ENCODE data around the gene NAGLU.
A peak's percentile ranks its signal among the peaks of the same experiment; 100 is the strongest.
"Not testable (repeated sequence)": the region's sequence is repeated elsewhere in the genome, so short reads cannot be mapped to it uniquely, and the experiment has no call there.

Gene NAGLU

DNA sequence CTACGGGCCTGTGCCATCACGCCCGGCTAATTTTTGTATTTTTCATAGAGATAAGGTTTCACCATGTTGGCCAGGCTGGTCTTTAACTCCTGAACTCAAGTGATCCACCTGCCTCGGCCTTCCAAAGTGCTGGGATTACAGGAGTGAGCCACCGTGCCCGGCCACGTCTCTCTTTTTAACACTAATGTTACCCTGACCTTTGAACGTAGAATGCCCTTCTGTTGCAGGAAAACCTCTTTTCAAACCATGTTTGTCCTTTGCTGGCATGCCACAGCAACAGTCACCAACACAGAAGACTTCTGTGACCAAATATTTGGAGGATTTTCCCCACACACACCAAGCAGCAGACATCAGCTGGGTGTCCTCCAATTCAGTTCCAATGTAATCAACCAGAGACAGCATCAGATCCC is 8.8 kb downstream of the NAGLU start:
- no peak for TF ChIP-seq CTCF (IDR thresholded peaks at IDR 0.05; ENCODE audit: low read length, missing control alignments)
- no peak overlapping the region for H3K4me3 ChIP-seq (replicated peaks; ENCODE audit: low read depth, low read length)
- no peak for DNase-seq (ENCODE audit: low read depth)

GRCh38 chr17:42545755-42546505 is 9.9 kb downstream of the NAGLU start:
- H3K4me3 ChIP-seq (replicated peaks; ENCODE audit: low read depth, low read length); DNase-seq (ENCODE audit: low read depth): not testable (repeated sequence)

DNA sequence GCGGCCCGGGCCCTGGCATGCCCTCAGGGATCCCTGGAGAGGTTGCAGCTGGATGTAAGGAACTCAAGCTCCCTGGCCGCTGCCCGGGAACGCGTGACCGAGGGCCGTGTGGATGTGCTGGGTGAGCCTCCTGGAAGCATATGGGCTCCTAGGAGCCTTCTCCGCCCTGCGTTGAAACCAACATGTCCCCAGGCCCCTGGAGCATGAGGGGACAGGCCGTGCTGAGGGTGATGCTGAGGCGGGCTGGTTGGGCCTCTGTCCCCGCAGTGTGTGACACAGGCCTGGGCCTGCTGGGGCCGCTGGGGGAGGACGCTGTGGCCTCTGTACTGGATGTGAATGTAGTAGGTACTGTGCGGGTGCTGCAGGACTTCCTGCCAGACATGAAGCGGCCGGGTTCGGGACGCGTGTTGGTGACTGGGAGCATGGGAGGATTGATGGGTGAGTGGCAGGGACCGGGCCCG is 11.0 kb downstream of the NAGLU start:
- no peak overlapping the region for H3K4me3 ChIP-seq (replicated peaks; ENCODE audit: low read depth, low read length)
- DNase-seq (ENCODE audit: low read depth): no peak
- TF ChIP-seq CTCF (IDR thresholded peaks at IDR 0.05; ENCODE audit: low read length, missing control alignments): no peak

DNA sequence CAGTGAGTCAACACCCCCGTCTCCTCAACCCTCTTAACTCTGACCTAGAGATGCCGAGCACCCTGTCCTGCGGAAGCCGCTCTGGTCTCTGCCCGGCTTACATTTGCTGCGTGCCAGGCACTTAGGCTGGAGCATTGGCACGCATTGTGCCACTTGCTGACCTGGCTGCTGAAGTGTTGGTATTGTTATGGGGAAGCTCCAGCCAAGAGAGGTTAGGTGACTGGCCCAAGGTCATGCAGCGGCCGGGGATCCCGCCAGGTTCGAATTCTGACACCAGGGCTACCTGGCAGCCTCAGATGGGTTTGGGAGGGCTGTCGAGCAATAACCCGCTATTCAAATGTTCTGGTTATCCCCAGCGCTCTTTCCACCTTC is 11.6 kb downstream of the NAGLU start:
- DNase-seq (ENCODE audit: low read depth): no peak
- no peak overlapping the region for H3K4me3 ChIP-seq (replicated peaks; ENCODE audit: low read depth, low read length)
- TF ChIP-seq CTCF (IDR thresholded peaks at IDR 0.05; ENCODE audit: low read length, missing control alignments): no peak

GRCh38 chr17:42548070-42548837 is 12.2 kb downstream of the NAGLU start:
- DNase-seq (ENCODE audit: low read depth): peak; percentile 46
- TF ChIP-seq CTCF (IDR thresholded peaks at IDR 0.05; ENCODE audit: low read length, missing control alignments): peak; percentile 38
- peak overlapping the region; percentile 36 for H3K4me3 ChIP-seq (replicated peaks; ENCODE audit: low read depth, low read length)

DNA sequence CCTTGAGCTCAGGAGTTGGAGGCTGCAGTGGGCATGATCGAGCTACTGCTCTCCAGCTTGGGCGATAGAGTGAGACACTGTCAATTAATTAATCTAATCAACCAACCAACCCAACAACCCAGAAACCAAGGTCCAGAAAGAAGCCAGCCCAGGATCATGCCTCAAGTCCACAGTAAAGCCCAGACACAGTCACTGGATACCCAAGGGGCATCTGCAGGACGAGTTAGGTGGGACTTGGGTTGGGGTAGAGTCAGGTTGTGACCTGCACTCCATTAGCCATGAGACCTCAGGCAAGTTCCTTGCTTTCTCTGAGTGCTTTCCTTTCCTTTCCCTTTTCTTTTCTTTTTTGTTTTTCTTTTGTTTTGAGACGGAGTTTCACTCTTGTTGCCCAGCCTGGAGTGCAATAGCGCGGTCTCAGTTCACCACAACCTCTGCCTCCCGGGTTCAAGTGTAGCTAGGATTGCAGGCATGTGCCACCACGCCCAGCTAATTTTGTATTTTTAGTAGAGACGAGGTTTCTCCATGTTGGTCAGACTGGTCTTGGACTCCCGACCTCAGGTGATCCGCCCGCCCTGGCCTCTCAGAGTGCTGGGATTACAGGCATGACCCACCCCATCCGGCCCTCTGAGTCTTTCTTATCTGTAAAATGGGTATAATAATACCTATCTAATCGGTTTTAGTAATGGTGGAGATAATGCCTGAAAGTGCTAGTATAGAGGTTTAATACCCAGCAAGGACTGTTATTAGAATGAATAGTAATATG is 13.1 kb downstream of the NAGLU start:
- H3K4me3 ChIP-seq (replicated peaks; ENCODE audit: low read depth, low read length): no peak overlapping the region
- TF ChIP-seq CTCF (IDR thresholded peaks at IDR 0.05; ENCODE audit: low read length, missing control alignments): no peak
- no peak for DNase-seq (ENCODE audit: low read depth)

DNA sequence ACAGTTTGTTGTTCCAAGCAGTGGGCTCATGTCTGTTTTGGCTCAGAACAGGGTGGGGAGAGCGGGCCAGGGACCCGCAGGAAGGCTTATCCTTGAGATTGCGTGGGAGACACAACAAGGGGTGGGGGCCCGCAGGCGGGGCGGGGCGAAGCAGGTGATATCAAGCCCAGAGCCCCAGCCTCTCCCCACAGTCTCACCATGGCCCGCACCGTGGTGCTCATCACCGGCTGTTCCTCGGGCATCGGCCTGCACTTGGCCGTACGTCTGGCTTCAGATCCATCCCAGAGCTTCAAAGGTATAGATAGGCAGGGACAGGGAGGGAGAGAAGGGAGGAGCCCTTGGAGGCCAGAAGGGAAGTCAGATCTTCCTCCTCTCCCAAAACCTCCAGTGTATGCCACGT is 16.7 kb downstream of the NAGLU start, which contains the start of gene HSD17B1:
HSD17B1 (plus strand) TSS at position 188 of the 400 bp plus-strand sequence; CDS start at position 199, 11 bp downstream.
- peak within 1 kb of the TSS; percentile 81 for H3K4me3 ChIP-seq (replicated peaks; ENCODE audit: low read depth, low read length)
- not testable (repeated sequence) for DNase-seq (ENCODE audit: low read depth)

Measured in fibroblast of pulmonary artery (primary cell).